ENCODE results near the gene PLAAT4.

PLAAT4 gene, protein sequence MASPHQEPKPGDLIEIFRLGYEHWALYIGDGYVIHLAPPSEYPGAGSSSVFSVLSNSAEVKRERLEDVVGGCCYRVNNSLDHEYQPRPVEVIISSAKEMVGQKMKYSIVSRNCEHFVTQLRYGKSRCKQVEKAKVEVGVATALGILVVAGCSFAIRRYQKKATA

DNA sequence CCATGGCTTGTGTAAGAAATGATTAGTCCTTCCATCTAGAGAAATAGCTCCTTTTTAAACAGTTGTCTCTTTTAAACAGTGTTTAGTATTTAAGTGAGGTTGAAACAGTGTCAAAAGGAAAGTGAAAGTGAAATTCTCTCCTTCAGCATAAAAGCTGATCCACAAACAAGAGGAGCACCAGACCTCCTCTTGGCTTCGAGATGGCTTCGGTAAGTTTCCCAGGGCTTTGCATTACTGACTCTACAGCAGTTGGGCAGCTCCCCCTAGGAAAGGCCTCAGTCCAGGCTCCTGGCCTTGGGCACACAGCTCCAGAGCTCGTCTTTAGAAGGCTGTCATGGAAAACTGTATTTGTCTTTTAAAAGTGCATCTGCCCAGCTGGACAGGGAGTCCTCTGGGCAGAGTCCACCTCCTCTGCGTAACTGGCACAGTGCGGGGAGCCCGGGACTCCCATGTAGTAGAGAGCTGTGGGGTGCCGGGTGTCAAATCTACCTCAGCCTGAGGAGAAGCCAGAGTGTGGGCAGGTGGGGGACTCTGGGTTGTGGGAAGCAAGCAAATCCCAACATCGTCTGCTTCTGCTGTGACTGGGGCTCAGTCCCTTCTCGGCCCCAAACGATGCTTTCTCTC lies at the start of gene PLAAT4:
Gene PLAAT4, plus strand, starts transcription at position 140 of the 624 bp plus-strand sequence. Its CDS starts 61 bp downstream, at position 201.
- DNase-seq (ENCODE audit: low read depth in 3 of 3), result no peak

DNA sequence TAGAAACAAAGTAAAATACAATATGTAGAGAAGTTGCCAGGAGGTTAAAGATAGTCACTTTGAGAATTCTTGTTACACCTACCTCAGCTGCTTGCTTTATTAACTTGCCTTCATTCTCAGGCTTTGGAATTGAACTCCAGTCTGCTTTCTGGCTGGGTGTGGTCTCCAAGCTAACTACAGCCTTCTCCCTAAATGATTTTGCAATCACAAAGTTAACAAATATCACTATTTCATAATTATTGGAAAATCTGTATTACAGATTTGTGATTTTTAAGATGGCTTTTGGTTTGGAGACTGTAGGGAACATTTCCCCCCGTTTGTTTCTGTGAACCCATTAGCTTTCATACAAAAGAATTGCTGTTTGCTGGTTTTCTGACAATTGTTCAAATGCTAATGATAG lies 47.8 kb upstream of the PLAAT4 start:
- DNase-seq (ENCODE audit: low read depth in 3 of 3), result no peak

DNA sequence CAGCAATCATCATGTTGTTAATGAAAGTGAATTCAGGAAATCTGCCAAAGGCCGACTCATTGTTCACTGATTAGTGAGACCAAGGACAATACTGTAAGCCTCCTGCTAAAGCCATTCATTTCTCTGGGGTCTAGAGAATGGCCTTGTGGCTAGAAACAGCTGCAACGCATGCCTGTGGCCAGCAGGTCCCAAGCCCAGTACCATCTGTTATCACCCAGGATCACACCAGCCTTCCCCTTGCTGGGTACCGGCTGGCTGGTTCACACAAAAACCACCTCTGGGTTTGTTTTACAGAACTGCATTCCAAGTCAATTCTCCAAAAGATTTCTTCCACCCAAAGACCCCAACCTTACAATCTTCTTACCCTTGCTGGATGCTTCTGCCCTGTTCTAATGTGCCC lies 46.7 kb upstream of the PLAAT4 start:
- DNase-seq (ENCODE audit: low read depth in 3 of 3), result no peak

DNA sequence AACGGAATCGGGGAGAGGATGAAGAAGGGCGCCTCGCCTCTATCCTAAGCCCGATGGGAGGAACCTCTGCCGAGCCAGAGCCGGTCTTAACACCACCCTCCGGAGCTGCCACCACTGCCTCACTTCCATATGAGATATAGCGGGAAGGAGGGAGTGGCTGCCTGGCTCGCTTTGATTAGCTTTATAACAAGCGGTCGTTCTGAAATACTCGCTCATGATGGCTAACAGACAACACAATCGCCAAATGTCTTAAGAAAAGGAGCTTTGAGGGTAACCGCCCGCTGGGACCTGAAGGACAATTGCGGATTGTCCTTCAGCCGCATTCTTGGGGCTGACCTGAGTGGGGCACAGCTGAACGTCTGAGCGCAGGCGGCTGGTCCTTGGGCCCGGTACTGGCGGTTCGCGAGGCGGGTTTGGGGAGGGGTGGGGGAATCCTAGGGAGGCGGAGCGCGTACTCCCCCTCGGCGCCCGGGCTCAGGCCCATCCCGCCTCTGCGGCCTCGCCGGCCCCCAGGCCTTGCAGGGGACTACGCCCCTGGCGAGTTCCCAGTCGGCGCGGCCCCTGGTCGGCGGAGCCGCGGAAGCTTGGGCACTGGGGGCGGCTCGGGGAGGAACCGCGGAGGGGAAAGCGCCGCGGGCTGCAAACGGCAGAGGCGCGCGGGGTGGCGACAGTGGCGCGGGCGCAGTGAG lies 45.9 kb upstream of the PLAAT4 start, which contains the start of gene PLAAT5:
Gene PLAAT5, minus strand, starts transcription at position 617 of the 689 bp plus-strand sequence. Its CDS starts 133 bp downstream, at position 484.
- DNase-seq (ENCODE audit: low read depth in 3 of 3), result peak in 1 of 3 experiments; percentile 12

DNA sequence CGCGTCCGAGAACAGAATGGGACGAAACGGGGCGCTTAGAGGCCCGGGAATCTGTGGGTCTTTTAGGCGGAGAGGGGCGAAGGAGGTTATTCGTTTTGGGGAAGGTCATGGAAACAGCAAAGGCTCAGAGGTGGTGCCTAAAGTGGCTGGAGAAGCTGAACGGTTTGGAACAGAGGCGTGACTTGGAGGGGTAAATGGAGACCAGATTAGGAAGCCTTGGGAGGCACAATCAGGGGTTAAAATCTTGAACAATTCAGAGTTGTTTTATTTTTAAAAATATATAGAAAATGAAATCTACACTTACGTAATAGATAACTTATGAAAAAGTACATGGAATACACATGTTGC lies 45.4 kb upstream of the PLAAT4 start:
- no peak for DNase-seq (ENCODE audit: low read depth in 3 of 3)

DNA sequence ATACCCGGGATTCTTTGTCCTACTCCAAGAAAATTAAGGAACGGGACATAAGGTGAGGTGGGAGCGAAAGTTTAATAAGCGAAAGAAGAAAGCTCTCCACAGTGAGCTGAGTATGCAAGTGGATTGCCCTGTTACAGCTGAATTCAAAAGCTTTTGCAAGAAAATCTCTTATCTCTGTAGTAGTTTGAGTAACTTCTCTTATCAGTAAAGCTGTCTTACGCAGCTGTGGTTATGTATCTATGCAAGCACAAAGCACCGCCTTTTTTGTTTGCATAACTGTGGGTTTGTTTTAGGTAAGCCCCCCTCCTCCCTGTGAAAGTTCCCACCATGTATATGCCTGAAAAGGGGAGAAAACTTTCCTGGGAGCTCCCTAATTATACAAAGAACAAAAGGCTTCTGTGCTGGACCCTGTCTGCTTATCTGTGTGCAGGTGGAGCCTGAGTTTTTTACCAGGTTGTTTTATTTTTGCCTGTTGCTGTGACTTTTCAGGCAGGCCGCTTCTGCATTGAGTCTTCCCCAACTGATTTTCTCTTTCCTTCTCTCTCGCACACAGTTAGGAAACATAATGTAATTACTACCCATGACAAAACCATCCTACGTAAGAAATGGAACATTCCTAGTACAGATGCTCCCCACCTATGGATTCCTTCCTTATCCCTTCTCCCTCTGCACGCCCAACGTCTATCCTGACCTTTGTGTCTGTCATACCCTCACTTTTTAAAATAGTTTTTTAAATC lies 44.8 kb upstream of the PLAAT4 start:
- no peak for DNase-seq (ENCODE audit: low read depth in 3 of 3)

DNA sequence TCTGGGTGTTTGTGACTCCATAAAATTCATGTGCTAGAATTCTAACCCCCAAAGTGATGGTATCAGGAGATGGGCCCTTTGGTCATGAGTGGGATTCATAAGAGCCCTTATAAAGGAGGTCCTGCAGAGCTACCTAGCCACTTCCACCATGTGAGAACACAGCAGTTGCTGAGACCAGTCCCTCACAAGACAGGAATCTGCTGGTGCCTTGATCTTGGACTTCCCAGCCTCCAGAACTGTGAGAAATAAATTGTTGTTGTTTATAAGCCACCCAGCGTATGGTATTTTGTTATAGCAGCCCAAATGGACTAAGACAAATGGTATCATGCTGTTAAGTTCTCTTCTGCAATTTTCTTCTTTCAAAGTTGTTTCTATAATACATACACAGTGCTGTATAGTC lies 44.2 kb upstream of the PLAAT4 start:
- DNase-seq (ENCODE audit: low read depth in 3 of 3), result no peak

DNA sequence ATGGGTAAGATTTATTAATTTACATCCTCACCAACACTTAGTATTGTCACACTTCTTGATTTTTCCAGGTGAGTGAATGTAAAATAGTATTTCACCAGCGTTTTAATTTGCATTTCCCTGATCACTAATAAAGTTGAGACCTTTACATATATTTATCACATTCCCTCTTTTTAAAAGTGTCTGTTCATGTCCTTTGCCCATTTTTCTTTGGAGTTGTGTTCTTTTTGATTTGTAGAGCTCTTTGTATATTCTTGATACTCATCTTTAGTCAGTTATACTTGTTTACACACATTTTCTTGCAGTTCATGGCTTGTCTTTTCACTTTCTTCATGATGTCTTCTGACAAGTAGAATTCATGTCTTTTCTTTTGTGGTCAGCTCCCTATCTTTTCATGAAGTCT lies 43.5 kb upstream of the PLAAT4 start:
- no peak for DNase-seq (ENCODE audit: low read depth in 3 of 3)

DNA sequence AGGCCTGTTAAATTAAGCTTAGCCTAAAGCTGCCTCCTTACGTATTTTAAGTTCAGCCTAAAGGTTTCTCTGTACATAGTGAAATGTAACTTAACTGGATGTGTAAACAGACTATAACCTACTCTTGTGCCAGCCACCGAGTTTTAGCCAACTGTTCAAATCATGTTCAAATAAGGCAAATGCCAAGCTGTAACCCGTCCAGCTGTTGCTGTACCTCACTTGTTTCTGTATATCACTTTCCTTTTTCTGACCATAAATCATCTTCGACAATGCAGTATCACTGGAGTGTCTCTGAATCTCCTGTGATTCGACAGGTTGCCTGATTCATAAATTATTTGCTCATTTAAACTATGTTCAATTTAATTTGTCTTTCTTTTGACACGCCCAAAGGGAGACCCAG lies 41.6 kb upstream of the PLAAT4 start:
- DNase-seq (ENCODE audit: low read depth in 3 of 3), result no peak

DNA sequence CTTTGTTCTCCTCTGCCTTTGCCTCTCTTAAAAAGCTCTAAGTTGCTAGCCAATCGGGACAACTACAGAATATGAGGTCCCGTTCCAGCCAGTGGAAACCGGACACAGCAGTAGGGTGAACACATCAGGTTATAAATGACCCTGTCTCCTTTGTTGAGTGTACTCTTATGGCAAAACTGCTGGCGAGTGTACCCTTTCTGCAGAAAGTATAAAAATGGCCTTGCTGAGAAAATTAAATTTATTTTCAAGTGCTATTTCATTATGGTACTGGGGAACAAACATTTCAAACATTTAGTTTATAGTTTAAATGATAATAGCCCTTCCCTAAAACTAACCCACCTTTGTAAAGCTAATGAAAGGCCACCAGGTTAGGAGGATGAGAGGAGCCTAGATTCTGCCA lies 36.7 kb upstream of the PLAAT4 start:
- DNase-seq (ENCODE audit: low read depth in 3 of 3), result no peak

DNA sequence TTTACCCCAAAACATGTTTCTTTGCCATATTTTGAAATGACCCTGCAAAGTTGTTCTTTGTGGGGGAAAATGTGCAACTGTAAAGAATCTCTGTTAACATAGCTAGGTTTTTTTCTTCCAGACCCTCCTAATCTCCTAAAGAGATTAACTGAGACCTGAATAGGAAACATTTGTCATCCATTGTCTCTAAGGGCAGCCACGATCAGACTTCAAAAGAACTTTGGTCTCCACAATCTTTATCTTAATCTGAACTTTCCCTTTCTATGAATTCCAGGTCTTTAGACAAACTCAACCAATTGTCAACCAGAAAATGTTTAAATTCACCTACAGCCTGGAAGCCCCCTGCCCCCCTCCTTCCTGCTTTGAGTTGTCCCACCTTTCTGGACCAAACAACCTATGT lies 35.4 kb upstream of the PLAAT4 start:
- DNase-seq (ENCODE audit: low read depth in 3 of 3), result no peak

DNA sequence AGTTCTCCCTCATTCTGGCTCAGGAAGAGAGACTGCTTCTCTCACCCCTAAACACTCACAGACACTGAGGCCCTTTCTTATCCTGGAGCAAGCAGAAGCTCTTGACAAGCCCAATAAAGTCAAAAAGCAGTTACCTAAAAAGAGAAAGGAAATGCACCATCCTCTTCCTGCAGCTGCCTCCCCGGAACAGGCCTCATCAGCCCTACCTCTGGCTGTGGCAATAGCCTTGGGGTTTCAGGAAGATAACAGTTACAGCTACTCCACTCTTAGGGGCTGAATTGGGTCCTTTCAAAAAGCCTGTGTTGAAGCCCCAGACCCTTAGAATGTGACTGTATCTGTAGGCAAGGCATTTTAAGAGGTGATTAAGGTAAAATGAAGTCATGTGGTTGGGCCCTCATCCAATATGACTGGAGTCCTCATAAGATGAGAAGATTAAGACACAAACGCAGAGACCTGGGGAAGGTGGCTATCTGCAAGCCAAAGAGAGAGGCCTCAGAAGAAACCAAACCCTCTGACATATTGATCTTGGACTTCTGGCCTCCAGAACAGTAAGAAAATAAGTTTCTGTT lies 34.3 kb upstream of the PLAAT4 start:
- no peak for DNase-seq (ENCODE audit: low read depth in 3 of 3)

DNA sequence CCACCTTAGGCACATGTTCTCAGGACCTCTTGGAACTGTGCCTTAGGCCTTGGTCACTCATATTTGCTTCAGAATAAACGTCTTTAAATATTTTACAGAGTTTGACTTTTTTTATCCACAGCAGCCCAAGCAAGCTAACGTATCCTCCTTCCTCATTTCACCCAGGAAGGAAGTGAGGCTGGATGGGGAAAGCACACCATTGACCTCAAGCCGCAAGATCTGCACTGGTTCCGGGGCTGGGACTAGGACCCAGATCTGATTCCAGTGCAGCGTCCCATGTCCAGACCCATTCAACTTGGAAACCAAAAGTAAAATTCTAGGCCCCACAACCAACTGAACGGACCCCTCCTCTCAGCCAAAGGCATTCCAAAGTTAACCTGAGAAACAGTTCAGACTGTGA lies 33.1 kb upstream of the PLAAT4 start:
- DNase-seq (ENCODE audit: low read depth in 3 of 3), result no peak

DNA sequence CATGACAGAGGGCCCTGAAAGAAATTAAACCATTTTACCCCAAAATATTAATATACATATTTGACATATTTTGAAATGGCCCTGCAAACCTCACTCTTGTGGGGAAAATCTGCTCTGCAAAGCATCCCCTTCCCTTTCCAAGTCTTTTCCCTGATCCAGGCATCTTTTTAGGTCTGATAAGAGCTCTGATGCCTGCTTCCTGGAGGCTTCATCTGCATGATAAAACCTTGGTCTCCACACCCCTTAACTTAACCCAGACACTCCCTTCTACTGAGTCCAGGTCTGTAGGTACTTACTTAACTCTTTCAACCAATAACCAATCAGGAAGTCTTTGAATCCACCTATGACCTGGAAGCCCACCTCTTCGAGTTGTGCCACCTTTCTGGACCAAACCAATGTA lies 32.6 kb upstream of the PLAAT4 start:
- DNase-seq (ENCODE audit: low read depth in 3 of 3), result no peak

DNA sequence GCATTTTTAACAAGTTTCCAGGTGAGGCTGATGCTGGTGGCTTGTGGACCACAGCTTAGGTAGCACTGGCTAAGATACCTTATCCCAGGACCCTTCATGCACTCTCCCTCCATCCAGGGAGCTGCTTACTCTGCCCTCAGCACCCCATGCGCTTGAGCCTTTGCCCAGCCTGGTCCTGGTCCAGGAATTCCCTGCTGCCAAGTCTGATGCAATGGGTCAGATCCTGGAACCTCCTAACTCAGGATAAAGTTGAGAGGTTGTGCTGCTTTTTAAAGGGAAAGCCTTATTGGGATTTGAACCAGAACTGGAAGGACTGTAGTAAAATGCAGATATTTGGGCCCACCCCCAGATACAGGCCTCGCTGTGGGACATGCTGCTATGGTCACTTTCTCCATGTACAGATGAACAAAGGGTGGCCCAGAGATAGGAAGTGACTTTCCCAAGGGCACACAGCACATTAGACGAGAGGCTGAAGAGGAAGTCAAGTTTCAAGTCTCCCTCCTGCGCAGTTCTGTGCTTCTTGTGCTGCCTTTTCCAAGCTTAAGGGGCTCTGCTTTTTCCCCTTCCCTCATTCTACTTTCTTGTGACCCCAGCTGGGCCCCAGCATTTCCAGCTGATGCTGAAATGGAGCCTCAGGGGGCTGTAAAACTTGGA lies 31.5 kb upstream of the PLAAT4 start:
- no peak for DNase-seq (ENCODE audit: low read depth in 3 of 3)

DNA sequence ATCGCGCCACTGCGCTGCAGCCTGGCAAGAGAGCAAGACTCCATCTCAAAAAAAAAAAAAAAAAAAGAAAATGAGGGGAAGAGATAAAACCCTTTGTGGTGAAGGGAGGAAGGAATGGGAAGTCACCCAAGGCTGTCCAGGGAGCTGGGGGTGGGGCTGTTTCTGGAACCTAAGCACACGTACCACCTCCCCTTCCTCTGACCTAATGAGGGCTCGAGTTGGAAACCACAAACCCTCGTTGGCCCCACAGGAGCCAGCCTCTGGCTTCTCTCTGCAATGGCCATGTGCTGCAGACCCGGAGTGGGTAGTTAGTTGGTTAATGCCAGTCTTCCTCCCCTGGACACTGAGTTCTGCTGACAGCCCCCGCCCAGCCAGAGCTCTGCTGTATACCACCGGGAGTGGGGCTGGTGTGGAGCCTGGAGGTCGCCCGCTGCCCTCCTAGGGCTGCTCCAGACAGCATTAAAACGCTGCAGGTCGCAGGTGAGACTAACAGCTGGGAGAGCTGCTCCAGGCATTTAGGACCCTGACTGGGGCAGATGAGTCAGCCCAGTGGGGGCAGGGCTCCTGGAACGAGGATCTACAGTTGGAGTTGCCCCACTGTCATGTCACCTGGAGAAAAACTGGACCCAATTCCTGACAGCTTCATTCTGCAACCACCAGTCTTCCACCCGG lies 30.6 kb upstream of the PLAAT4 start, which contains the start of gene LGALS12:
Gene LGALS12, plus strand, starts transcription at position 228 of the 672 bp plus-strand sequence. Its CDS starts 375 bp downstream, at position 603.
- DNase-seq (ENCODE audit: low read depth in 3 of 3), result no peak

DNA sequence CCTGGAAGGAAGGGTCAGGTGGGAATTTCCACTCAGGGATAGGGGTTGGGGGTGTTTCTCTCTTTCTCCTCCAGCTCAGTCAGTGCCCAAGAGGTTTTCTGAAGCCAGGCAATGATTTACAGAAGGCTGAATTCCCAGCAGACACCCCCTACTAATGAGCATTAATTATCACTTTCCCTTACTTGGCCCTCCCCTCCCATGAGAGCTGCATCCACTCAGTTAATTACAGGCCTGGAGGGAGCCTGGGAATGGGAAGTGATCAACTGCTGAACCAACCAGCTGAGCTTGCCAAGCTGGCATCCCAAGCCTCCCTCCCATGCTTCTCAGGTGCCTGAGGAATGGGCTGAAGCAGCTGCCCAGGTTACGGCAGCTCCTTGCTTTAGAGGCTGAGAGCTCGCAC lies 29.7 kb upstream of the PLAAT4 start:
- no peak for DNase-seq (ENCODE audit: low read depth in 3 of 3)

DNA sequence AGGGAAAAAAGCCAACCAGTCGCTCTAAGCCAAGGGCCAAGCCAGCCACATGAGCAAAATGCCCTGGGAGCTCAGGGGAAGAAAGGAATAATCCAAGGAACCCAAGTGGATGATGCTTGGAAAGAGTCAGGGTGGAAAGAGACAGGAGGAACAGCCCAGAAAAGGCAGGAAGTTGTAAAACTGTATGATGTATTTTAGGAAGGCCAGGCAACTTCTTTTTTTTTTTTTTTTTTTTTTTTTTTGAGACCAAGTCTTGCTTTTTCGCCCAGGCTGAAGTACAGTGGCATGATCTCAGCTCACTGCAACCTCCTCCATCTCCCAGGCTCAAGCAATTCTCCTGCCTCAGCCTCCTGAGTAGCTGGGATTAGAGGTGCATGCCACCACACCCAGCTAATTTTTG lies 29.1 kb upstream of the PLAAT4 start:
- no peak for DNase-seq (ENCODE audit: low read depth in 3 of 3)

DNA sequence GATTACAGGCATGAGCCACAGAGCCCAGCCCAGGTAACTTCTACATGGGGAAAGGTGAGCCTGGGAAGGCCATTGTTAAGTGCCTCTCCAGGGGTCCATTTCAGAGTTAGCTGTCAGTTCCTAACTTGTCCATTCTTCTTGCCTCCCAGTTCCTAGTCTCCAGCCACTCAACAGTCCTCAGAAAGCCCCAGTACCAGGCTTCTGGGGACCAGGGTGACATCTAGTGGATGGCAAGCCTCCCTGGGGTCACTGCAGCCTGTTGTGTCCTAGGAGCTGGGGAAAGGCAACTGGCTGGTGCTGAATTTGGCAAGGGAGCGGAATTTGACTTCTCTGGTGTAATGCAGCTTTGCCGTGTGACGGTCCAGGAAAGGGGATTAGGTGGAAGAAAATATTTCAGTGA lies 28.6 kb upstream of the PLAAT4 start:
- no peak for DNase-seq (ENCODE audit: low read depth in 3 of 3)

DNA sequence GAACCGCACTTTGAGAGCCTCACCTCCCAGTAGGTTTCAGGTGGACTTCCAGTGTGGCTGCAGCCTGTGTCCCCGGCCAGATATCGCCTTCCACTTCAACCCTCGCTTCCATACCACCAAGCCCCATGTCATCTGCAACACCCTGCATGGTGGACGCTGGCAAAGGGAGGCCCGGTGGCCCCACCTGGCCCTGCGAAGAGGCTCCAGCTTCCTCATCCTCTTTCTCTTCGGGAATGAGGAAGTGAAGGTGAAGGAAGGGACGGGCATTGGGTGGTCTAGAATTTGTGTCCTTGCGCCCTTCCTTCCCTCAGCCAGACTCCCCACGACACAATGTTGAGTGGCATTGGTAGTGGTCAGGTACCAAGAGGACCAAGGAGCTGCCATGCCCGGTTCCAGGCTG lies 27.9 kb upstream of the PLAAT4 start:
- no peak for DNase-seq (ENCODE audit: low read depth in 3 of 3)

Data from stimulated activated CD4-positive, alpha-beta T cell treated with anti-CD3 and anti-CD28 coated beads, TNF-alpha, amount 100 ng/mL, for 24 hours (primary cell).